T1000 (cell line): ENCODE data around the gene LRRC26.

Experiments
- DNase-seq: peaks from one replicate; lab custom pipeline; 2025; ENCODE audit warnings: mixed read lengths; lab: John Stamatoyannopoulos, UW

LRRC26 gene

GRCh38 chr9:137152844-137153405 lies 16.9 kb downstream of the LRRC26 start:
- no peak for DNase-seq

GRCh38 chr9:137150617-137151457 lies 19.0 kb downstream of the LRRC26 start:
- peak; percentile 98 for DNase-seq

DNA sequence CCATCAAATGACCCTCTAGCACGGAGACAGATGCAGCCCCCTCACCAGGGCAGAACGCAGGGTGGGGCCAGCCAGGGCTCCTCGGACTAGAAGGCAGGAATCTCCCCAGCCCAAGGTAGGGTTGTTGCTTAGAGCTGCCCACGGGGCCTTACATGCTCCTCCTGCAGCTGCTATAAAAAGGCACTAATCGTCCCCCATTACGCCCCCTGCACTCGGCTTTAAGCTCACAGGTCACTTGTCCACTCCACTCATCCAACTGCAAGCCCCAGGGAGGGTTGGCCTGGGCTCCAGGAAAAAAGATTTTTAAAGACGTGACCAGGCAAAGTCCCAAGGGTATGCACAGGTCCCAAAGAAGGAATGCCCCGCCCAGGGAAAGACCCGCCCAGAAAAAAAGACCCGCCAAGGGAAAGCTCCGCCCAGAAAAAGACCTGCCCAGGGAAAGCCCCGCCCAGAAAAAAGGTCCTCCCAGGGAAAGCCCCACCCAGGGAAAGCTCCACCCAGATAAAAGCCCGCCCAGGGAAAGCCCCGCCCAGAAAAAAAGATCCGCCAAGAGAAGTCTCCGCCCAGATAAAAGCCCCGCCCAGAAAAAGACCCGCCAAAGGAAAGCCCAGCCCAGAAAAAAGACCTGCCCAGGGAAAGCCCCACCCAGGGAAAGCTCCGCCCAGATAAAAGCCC lies 19.8 kb downstream of the LRRC26 start:
- DNase-seq = no peak

- DNase-seq = no peak
These were observed 20.5 kb downstream of the LRRC26 start for GRCh38 chr9:137149363-137149762.

DNA sequence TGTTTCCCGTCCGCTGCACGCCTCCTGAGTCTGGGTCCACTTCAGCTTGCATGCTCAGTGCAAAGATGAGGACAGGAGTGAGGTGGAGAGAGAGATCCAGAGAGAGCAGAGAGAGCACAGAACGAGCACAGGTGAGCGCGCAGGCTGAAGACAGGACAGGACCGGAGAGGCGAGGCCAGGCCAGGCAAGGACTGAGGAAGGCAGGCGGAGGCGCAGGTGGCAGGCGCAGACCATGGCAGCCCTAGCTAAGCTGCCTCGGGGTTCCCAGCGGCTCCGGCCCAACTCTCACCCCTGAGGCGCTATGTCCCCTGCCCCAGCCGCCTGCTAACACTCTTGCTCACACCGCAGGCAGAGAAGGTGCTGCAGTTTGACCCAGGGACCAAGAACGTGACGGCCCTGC lies 21.2 kb downstream of the LRRC26 start:
- no peak for DNase-seq

- DNase-seq = no peak
These were observed 21.6 kb downstream of the LRRC26 start for GRCh38 chr9:137148242-137148641.

- no peak for DNase-seq
These were observed 22.1 kb downstream of the LRRC26 start for GRCh38 chr9:137147793-137148160.

DNA sequence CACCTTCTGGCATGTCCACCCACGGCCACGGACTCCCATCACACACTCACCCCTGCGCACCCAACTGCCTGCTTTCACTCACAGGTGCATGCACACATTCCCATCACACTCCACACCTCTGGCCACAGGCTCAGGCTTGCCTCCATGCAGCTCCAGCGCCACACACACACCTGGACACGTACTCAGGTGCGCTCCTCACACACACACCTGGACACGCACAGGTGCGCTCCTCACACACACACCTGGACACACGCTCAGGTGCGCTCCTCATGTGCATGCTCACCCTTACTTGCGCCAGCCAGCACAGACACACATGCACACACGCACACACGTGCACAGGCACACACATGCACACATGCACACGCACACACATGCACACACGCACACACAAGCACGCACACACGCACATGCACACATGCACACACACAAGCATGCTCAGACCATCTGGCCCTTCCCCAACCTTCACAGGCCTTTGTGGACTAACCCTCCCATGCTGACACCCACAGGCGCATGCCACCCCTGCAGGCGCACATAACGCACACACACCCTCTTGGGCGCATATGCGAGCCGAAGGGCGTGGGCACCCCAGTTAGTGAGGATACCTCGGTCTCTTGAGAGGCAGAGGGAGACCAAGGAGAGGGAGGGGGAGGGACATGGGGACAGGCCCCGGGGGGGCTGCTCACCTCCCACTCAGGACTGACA lies 22.6 kb downstream of the LRRC26 start:
- no peak for DNase-seq

GRCh38 chr9:137146527-137146918 lies 23.3 kb downstream of the LRRC26 start:
- DNase-seq = no peak

DNA sequence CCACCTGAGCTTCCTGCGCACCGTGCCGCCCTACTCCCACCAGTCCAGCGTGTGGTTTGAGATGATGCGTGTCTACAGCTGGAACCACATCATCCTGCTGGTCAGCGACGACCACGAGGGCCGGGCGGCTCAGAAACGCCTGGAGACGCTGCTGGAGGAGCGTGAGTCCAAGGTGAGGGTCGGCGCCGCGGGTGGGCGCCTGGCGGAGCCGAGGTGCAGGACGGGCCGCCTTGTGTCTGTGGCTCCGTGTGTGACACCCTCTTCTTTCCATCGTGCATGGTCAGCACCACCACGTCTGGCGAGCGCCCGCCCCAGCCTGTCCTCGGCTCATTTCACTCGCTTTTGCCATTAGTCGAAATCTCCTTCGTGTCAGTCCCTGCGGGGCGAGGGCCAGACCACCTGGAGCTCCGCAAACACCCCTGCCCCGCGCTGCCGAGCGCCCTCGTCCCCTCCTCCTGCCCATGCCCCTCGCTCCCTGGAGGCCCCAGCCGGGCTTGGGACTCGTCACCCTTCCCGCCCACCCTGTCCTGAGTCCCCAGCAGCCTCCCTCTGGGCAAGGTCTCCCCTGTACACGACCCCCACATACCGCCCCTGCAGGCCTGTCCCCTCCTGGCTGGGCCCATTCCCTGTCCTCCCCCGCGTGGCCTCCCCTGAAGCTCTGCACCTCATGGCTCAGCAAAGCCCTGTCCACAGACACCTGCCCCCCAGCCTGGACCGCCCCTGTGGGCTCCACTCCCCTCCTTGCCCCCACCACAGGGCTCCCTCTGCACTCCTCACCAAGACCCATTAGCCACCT lies 23.9 kb downstream of the LRRC26 start:
- no peak for DNase-seq

DNA sequence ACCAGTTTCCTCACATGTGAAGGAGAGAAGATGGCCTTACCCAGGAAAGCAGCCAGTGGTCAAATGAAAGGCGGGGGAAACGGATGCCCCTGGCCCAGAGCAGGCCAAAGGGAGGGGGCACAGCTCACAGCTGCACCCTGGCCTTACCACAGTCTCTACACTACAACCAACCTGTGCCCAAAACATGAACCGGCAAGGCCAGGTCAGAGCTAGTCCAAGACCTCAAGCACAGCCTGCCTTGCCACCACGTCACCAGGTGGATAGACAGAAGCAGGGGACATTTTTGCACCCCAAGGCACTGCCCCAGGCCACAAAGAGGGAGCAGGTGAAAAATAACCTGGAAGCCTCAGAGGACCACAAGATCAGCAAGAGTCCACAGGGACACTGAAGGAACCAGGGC lies 26.4 kb downstream of the LRRC26 start:
- DNase-seq = no peak

DNA sequence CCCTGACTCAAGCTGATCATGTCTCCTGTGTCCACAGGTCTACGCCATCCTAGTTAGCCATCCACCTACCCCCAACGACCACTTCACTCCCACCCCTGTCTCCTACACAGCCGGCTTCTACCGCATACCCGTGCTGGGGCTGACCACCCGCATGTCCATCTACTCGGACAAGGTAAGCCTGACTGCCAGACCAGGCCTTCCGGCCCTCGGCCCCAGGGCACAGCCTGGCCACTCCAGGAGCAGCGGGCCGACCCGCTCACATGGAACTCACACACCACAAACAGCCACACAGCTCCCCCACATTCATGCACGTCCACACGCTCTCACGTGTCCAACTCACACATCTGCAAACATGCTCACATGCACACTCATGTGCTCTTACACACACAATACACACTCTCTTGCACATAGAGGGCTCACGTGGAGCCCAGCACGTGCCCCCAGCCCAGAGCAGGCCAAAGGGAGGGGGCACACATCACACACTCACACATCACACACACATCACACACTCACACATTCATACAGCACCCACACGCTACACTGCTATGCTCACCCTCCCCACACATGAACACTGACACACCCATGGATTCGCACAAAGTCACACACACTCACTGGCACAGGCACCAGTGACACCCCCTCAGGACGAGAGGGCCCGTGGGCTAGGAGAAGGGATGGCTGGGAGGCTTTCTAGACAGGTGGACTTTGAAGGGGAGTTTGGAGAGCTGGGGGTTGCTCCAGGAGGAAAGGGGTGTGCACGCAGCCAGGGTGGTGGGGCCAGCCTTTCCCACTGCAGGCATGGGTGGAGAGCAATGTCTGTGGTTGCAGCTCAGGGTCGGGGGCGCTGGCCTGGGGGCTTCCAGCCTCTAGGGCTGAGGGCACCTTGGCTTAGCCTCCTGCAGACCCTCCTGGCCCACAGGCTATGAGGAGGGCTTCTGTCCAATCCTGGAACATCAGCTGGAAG lies 27.6 kb downstream of the LRRC26 start:
- no peak for DNase-seq

- DNase-seq = no peak
These were observed 28.6 kb downstream of the LRRC26 start for GRCh38 chr9:137141050-137141810.

- no peak for DNase-seq
These were observed 29.5 kb downstream of the LRRC26 start for GRCh38 chr9:137140151-137141012.

GRCh38 chr9:137139468-137140150 lies 30.2 kb downstream of the LRRC26 start:
- no peak for DNase-seq

DNA sequence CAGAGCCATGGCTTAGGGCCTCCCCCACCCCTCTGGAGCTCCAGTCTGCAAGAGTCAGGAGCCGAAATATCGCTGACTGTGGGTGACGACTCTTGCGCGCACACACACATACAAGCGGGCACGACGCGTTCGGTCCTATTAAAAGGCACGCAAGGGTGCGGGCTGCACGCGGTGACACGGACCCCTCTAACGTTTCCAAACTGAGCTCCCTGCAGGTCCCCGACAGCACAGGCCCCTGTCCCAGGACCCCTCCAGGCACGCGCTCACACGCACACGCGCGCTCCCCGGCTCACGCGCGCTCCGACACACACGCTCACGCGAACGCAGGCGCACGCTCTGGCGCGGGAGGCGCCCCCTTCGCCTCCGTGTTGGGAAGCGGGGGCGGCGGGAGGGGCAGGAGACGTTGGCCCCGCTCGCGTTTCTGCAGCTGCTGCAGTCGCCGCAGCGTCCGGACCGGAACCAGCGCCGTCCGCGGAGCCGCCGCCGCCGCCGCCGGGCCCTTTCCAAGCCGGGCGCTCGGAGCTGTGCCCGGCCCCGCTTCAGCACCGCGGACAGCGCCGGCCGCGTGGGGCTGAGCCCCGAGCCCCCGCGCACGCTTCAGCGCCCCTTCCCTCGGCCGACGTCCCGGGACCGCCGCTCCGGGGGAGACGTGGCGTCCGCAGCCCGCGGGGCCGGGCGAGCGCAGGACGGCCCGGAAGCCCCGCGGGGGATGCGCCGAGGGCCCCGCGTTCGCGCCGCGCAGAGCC lies 31.0 kb downstream of the LRRC26 start, which contains the start of gene GRIN1:
GRIN1 (plus strand) TSS at position 433 of the 746 bp plus-strand sequence. CDS start 333 bp downstream, outside the sequence.
- no peak for DNase-seq

- no peak for DNase-seq
These were observed 31.7 kb downstream of the LRRC26 start for GRCh38 chr9:137138058-137138721.
